ENCODE data around the gene CYRIA.

CYRIA gene

GRCh38 chr2:16629770-16630169 is 35.9 kb downstream of the CYRIA start:
- DNase-seq (ENCODE audit: low read depth, low spot score): no peak

GRCh38 chr2:16629044-16629443 is 36.6 kb downstream of the CYRIA start:
- no peak for DNase-seq (ENCODE audit: low read depth, low spot score)

- DNase-seq (ENCODE audit: low read depth, low spot score): no peak
Observed at GRCh38 chr2:16628314-16628713, 37.3 kb downstream of the CYRIA start.

GRCh38 chr2:16626997-16627605 is 38.5 kb downstream of the CYRIA start:
- no peak for DNase-seq (ENCODE audit: low read depth, low spot score)

GRCh38 chr2:16626497-16626896 is 39.1 kb downstream of the CYRIA start:
- no peak for DNase-seq (ENCODE audit: low read depth, low spot score)

- DNase-seq (ENCODE audit: low read depth, low spot score): no peak
Observed at GRCh38 chr2:16625759-16626158, 39.9 kb downstream of the CYRIA start.

- no peak for DNase-seq (ENCODE audit: low read depth, low spot score)
Observed at GRCh38 chr2:16625201-16625729, 40.4 kb downstream of the CYRIA start.

GRCh38 chr2:16624436-16624780 is 41.2 kb downstream of the CYRIA start:
- no peak for DNase-seq (ENCODE audit: low read depth, low spot score)

GRCh38 chr2:16623564-16624435 is 41.8 kb downstream of the CYRIA start:
- no peak for DNase-seq (ENCODE audit: low read depth, low spot score)

- DNase-seq (ENCODE audit: low read depth, low spot score): no peak
Observed at GRCh38 chr2:16623031-16623430, 42.6 kb downstream of the CYRIA start.

GRCh38 chr2:16622399-16622968 is 43.1 kb downstream of the CYRIA start:
- no peak for DNase-seq (ENCODE audit: low read depth, low spot score)

- DNase-seq (ENCODE audit: low read depth, low spot score): no peak
Observed at GRCh38 chr2:16621316-16621715, 44.3 kb downstream of the CYRIA start.

- no peak for DNase-seq (ENCODE audit: low read depth, low spot score)
Observed at GRCh38 chr2:16620590-16620989, 45.0 kb downstream of the CYRIA start.

GRCh38 chr2:16619576-16620245 is 45.9 kb downstream of the CYRIA start:
- DNase-seq (ENCODE audit: low read depth, low spot score): no peak

GRCh38 chr2:16617282-16618266 is 48.1 kb downstream of the CYRIA start:
- DNase-seq (ENCODE audit: low read depth, low spot score): no peak

Data from activated naive CD8-positive, alpha-beta T cell treated with anti-CD3 and anti-CD28 coated beads, Interleukin-2, amount 50 U/mL, for 16 hours (primary cell).